GM21528 (cell line): ENCODE data around the gene SPATA2.
"Not testable (repeated sequence)": the region's sequence is repeated elsewhere in the genome, so short reads cannot be mapped to it uniquely, and the experiment has no call there.

Experiments
- ATAC-seq: cut with Tn5 transposase; IDR thresholded peaks from one replicate; pipeline ENCODE4 v1.9.1; 2021; ENCODE audit warnings: mild to moderate bottlenecking, moderate library complexity; ENCODE audit not compliant: unreplicated experiment, low FRiP score

SPATA2 gene

DNA sequence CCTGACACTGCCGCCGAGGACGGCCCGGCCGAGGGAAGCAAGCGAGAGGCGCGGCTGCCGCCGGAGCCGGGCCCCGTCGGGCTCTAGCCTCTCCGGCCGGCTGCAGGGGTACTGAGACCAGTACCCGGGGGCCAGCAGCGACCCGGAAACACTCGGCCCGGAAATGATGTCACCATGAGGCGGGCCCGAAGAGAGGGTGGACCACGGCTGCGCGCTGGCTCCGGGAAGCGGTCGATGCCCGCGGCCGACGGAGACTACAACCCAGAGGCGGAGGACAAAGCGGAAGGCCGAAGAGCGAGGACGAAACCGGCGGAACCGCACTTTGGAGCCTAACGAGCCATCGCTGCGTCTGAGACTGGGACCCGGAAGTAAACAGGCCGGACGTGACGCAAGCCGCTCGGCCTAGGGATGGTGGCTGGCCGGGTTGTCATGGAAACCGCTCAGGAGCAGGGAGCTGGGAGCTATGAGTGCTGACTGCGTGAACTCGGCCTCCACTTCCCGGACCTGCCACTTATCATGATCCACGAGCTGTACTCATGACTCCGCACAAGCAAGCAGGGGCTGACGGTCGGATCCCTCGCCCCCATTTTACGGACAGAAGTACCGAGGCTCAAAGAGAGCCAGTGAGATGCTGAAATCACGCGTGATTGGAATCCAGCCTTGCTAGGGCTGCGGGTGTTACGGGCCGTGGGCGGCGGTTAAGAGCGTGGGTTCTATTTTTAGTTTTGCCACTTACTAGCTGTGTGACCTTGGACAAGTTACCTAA lies at the start of gene SPATA2:
Gene SPATA2 (minus strand): TSS at position 150 of the 766 bp plus-strand sequence. CDS start 7,039 bp downstream, outside the sequence.
- peak; percentile 81 for ATAC-seq

- ATAC-seq: no peak
These were observed 46.1 kb upstream of the SPATA2 start for GRCh38 chr20:49961413-49961812.

DNA sequence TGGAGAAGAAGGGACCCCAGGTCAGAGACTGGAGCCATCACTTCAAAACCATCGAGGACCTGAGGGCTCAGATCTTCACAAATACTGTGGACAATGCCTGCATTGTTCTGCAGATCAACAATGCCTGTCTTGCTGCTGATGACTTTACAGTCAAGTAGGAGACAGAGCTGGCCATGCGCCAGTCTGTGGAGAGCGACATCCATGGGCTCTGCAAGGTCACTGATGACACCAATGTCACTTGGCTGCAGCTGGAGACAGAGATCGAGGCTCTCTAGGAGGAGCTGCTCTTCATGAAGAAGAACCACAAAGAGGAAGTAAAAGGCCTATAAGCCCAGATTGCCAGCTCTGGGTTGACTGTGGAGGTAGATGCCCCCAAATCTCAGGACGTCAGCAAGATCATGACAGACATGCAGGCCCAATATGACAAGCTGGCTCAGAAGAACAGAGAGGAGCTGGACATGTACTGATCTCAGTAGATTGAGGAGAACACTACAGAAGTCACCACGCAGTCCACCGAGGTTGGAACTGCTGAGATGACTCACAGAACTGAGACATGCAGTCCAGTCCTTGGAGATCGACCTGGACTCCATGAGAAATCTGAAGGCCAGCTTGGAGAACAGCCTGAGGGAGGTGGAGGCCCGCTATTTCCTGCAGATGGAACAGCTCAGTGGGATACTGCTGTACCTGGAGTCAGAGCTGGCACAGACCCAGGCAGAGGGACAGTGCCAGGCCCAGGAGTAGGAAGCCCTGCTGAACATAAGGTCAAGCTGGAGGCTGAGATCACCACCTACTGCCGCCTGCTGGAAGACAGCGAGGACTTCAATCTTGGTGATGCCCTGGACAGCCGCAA lies 42.0 kb upstream of the SPATA2 start:
- ATAC-seq: not testable (repeated sequence)

DNA sequence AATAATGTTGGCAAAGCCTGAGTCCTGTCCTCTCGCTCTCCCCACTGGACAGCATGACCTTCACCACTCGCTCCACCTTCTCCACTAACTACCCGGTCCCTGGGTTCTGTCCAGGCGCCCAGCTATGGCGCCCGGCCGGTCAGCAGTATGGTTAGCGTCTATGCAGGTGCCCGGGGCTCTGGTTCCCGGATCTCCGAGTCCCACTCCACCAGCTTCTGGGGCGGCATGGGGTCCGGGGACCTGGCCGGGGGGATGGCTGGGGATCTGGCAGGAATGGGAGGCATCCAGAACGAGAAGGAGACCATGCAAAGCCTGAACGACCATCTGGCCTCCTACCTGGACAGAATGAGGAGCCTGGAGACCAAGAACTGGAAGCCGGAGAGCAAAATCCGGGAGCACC lies 41.4 kb upstream of the SPATA2 start:
- ATAC-seq: no peak

- ATAC-seq: not testable (repeated sequence)
These were observed 40.6 kb upstream of the SPATA2 start for GRCh38 chr20:49955830-49956396.

- no peak for ATAC-seq
These were observed 39.8 kb upstream of the SPATA2 start for GRCh38 chr20:49955167-49955566.

GRCh38 chr20:49951151-49951550 lies 35.8 kb upstream of the SPATA2 start:
- ATAC-seq: no peak

DNA sequence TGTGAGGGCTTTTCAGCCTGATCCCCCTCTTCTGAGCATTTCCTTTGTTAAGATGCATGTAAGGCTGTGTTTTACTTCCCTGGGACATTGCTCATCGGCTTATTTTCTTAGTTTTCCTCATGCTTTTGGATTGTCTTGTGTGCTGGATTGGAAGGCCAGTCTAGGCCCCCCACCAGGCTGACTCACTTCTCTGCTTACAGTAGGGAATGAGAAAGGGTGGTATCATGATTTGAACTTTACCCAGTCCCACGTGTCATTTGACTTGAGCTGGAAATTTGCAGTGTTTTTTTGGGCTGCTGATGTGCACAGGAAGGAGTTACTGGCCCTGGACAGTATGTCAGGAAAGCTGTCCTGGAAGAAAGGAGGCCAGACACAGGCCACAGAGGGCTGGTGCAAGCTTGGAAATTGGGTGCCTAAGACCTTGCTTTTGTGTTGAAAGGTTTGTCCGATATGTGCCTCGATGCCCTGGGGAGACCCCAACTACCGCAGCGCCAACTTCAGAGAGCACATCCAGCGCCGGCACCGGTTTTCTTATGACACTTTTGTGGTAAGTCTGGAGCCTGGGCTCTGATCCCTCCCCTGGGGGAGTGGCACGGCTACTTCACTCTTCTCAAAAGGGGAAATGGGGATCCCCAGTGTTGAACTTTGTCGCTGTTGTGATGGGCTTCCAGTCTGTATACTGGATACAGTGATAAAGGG lies 33.6 kb upstream of the SPATA2 start:
- ATAC-seq: no peak

- no peak for ATAC-seq
These were observed 32.8 kb upstream of the SPATA2 start for GRCh38 chr20:49948178-49948577.

DNA sequence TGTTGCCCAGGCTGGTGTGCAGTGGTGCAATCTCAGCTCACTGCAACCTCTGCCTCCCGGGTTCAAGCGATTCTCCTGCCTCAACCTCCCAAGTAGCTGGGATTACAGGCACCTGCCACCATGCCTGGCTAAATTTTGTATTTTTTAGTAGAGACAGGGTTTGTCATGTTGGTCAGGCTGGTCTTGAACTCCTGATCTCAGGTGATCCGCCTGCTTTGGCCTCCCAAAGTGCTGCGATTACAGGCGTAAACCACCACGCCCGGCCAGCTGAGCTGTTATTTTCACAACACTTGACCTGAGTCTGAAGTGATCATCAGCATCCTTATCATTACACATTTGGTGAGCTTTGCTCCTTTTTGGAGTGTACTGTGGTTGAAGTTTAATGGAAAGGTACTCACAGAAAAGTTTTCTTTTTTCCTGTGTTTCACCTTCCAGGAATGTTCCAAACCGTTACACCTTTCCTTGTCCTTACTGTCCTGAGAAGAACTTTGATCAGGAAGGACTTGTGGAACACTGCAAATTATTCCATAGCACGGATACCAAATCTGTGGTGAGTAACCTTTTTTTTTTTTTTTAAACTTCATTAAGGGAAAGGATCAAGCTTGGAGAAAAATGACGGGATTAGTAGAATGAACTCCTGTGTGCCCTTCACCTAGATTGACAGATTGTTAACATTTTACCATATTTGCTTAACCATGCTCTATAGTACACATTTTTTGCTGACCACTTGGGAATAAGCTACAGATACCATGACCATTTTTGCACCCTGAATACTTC lies 30.6 kb upstream of the SPATA2 start:
- ATAC-seq: no peak

GRCh38 chr20:49945306-49945700 lies 30.0 kb upstream of the SPATA2 start:
- no peak for ATAC-seq

DNA sequence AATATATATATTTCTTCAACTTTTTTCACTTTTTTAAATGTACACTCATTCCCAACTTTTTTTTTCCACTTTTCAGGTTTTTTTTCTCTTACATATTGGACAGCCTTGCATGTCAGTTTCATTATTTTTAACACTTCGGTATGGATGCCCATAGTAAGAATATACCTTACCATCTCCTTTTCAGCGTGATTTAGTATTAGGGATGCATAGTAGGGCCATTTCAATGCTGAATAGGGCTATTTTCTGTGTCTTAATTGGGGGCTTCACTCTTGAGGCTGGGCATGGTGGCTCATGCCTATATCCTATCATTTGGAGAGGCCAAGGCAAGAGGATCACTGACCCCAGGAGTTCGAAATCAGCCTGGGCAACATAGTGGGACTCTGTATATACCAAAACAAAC lies 27.6 kb upstream of the SPATA2 start:
- ATAC-seq: no peak

DNA sequence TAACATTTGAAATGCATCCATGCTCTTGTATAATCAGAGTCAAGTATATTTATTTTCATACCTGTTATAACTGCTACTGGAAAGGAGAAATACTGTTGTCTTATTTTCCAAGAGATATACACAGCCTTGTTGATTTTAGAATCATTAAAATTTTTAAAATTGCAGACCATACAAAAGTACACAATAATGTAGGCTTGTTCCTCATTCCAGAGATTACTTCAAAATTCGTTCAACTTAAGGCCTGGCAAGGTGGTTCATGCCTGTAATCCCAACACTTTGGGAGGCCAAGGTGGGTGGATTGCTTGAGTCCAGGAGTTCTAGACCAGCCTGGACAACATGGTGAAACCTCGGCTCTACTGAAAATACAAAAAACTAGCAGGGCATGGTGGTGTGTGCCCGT lies 27.0 kb upstream of the SPATA2 start:
- ATAC-seq: no peak

GRCh38 chr20:49941456-49941855 lies 26.1 kb upstream of the SPATA2 start:
- no peak for ATAC-seq

GRCh38 chr20:49938173-49939163 lies 23.1 kb upstream of the SPATA2 start:
- ATAC-seq: no peak

GRCh38 chr20:49937027-49937929 lies 21.9 kb upstream of the SPATA2 start:
- no peak for ATAC-seq

- ATAC-seq: peak; percentile 71
These were observed 21.1 kb upstream of the SPATA2 start, which contains the start of gene RNF114 for GRCh38 chr20:49936153-49937026. Gene RNF114 (plus strand): TSS chr20:49936397. CDS start chr20:49936413, 16 bp downstream.
